SK-N-SH treated with all-trans-retinoic acid at 6 μM for 48 hours (cell line): Measurements from ENCODE around the gene EEF1AKMT3.
A peak's percentile ranks its signal among the peaks of the same experiment; 100 is the strongest.

Source experiments
- ATAC-seq: fragments of 200-7000 bp; cut with Tn5 transposase; 3 replicates; pipeline ENCODE4 v1.9.1; 2020; ENCODE audit warnings: mild to moderate bottlenecking, moderate library complexity
- ARNTL ChIP-seq: fragments of 450-650 bp; formaldehyde crosslinking; IDR thresholded peaks from 2 replicates; pipeline ENCODE4 v1.5.0; 2020; ENCODE audit warnings: low read depth, mild to moderate bottlenecking, moderate library complexity, borderline replicate concordance
- BACH2 ChIP-seq: fragments of 250-450 bp; sonication (Bioruptor Pico); IDR thresholded peaks from 2 replicates; pipeline ENCODE4 v1.9.0; 2021; ENCODE audit warnings: mild to moderate bottlenecking, borderline replicate concordance
- CSRNP3 ChIP-seq: fragments of 250-450 bp; sonication (Bioruptor Pico); IDR thresholded peaks from 2 replicates; pipeline ENCODE4 v1.5.1; 2021; ENCODE audit warnings: mild to moderate bottlenecking, moderate library complexity
- ESRRG ChIP-seq: fragments of 250-450 bp; sonication (Bioruptor Pico); IDR thresholded peaks from 2 replicates; pipeline ENCODE4 v1.6.1; 2021; ENCODE audit warnings: mild to moderate bottlenecking
- GLIS3 ChIP-seq: fragments of 250-450 bp; sonication (Bioruptor Pico); IDR thresholded peaks from 2 replicates; pipeline ENCODE4 v1.5.0; 2020; ENCODE audit warnings: mild to moderate bottlenecking, moderate library complexity
- ISL1 ChIP-seq: fragments of 250-450 bp; sonication (Bioruptor Pico); IDR thresholded peaks from 2 replicates; pipeline ENCODE4 v2.1.2; 2022; ENCODE audit warnings: mild to moderate bottlenecking, moderate library complexity
- OSR1 ChIP-seq: fragments of 250-450 bp; sonication (Bioruptor Pico); IDR thresholded peaks from 2 replicates; pipeline ENCODE4 v1.8.0; 2022; ENCODE audit warnings: moderate library complexity, mild to moderate bottlenecking, inconsistent platforms
- RARB ChIP-seq: fragments of 250-450 bp; sonication (Bioruptor Pico); IDR thresholded peaks from 2 replicates; pipeline ENCODE4 v1.8.0; 2021; ENCODE audit warnings: mild to moderate bottlenecking, moderate library complexity
- SNAI2 ChIP-seq: fragments of 250-450 bp; sonication (Bioruptor Pico); IDR thresholded peaks from 2 replicates; pipeline ENCODE4 v1.5.0; 2020; ENCODE audit warnings: mild to moderate bottlenecking, moderate library complexity
- TCF4 ChIP-seq: fragments of 250-450 bp; sonication (Bioruptor Pico); IDR thresholded peaks from 2 replicates; pipeline ENCODE4 v1.8.0; 2021; ENCODE audit warnings: mild to moderate bottlenecking, moderate library complexity, borderline replicate concordance
- TOX ChIP-seq: fragments of 250-450 bp; sonication (Bioruptor Pico); IDR thresholded peaks from 2 replicates; pipeline ENCODE4 v1.8.0; 2021; ENCODE audit warnings: mild to moderate bottlenecking, moderate library complexity, borderline replicate concordance
- TSHZ2 ChIP-seq: fragments of 250-450 bp; sonication (Bioruptor Pico); IDR thresholded peaks from 2 replicates; pipeline ENCODE4 v1.5.0; 2020; ENCODE audit warnings: mild to moderate bottlenecking, moderate library complexity
- ZC3H10 ChIP-seq: fragments of 250-450 bp; sonication (Bioruptor Pico); IDR thresholded peaks from 2 replicates; pipeline ENCODE4 v1.5.1; 2021; ENCODE audit warnings: mild to moderate bottlenecking, moderate library complexity
- ZFP3 ChIP-seq: fragments of 250-450 bp; sonication (Bioruptor Pico); IDR thresholded peaks from 2 replicates; pipeline ENCODE4 v1.5.0; 2020; ENCODE audit warnings: mild to moderate bottlenecking, moderate library complexity
- ZFP30 ChIP-seq: fragments of 450-650 bp; formaldehyde crosslinking; IDR thresholded peaks from 2 replicates; pipeline ENCODE4 v1.5.0; 2022; ENCODE audit warnings: mild to moderate bottlenecking, moderate library complexity
- ZNF565 ChIP-seq: fragments of 450-650 bp; formaldehyde crosslinking; conservative IDR thresholded peaks from 2 replicates; pipeline ENCODE4 v1.5.0; 2020; ENCODE audit warnings: low read depth, mild to moderate bottlenecking, moderate library complexity
- ZNF70 ChIP-seq: fragments of 450-650 bp; formaldehyde crosslinking; IDR thresholded peaks from 2 replicates; pipeline ENCODE4 v1.5.0; 2020; ENCODE audit warnings: mild to moderate bottlenecking, moderate library complexity
- TF ChIP-seq, protein P1 (sequence below): fragments of 250-450 bp; sonication (Bioruptor Pico); IDR thresholded peaks from 2 replicates; pipeline ENCODE4 v1.8.0; 2021; ENCODE audit warnings: low read depth, mild to moderate bottlenecking, moderate library complexity, borderline replicate concordance
- TF ChIP-seq, protein P2 (sequence below): fragments of 250-450 bp; sonication (Bioruptor Pico); IDR thresholded peaks from 2 replicates; pipeline ENCODE4 v1.5.1; 2020; ENCODE audit warnings: low read depth, mild to moderate bottlenecking, moderate library complexity
- TF ChIP-seq, protein P3 (sequence below): fragments of 250-450 bp; sonication (Bioruptor Pico); IDR thresholded peaks from 2 replicates; pipeline ENCODE4 v1.8.0; 2020; ENCODE audit warnings: mild to moderate bottlenecking, moderate library complexity, borderline replicate concordance

Gene EEF1AKMT3

DNA sequence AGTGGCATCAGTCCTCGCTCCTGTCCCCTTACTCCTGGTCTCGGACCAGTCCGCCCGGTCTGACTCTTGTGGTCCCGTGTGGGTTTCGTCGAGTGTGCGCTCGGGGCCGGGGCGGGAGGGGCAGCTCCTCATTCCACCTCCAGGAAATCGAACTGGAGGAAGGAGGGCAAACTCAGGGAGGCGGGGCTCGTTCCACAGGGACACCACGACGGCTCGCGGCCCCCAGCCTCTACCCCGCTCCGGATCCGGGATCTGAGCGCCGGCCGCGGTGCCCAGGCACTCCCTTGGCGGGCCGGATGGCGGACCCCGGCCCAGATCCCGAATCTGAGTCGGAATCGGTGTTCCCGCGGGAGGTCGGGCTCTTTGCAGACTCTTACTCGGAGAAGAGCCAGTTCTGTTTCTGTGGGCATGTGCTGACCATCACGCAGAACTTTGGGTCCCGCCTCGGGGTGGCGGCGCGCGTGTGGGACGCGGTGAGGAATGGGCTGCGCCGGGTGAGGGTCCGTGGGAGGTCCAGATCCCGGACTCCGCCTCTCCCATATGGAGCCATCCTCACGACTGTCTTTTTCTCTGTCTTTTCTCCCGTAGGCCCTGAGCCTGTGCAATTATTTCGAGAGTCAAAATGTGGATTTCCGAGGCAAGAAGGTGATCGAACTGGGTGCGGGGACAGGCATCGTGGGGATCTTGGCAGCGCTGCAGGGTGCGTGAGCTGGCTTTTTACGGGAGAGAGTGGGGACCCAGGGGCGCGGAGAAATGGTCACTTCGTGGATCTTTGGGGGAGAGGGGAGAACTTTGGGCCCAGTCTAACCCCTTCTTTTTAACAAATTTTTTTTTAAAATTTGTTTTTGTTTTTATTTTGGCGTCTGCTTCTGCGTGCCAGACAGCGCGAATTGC lies at the start of gene EEF1AKMT3:
TSS of gene EEF1AKMT3 (plus strand) at position 186 of the 894 bp plus-strand sequence. CDS start at position 297, 111 bp downstream.
- TF ChIP-seq RARB (CRISPR knock-in tag) (no peak), SNAI2 (CRISPR knock-in tag) (no peak), OSR1 (no peak)
- ATAC-seq, result peak; percentile 76

DNA sequence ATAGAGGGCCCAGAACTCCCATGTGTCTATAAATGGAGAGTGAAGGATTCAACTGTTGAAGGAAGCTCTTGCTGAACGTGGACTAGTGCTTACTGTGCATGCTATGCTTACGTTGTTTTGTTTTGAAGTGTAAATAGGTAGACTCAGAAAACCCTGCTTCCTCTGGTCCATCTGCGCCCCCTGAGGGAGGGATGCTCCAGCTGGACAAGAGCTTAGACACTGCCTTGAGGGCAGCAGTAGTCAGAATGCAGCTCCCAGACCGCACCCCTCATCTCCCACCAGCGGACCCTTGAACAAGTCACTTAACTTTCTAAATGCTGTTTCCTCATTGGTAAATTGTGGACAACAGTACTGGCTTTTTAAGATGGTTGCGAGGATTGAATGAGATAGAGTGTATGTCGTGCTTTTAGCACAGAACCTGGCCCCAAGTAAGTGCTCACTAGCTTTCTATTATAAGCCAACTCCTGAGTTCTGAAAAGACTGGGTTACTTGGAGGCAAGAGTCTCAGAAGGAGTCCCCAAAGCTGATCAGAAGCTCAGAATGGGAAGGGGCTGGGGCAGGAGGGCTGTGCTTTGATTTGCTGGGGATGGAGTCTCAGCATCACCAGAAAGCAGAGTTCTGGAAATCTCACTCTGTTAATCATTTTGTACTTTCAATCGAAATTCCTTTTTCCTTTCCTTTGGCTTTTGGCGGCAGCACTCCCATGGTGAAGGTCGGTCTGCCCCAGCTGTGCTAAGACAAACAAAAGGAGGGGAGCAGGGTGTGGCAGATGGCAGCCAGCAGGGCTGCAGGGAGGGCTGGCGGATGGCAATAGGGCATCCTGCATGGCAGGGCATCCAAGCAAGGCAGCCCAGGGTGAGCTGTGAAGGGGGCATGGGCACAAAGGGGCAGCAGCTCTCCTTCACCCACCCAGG lies 49.4 kb upstream of the EEF1AKMT3 start:
- TF ChIP-seq ARNTL (CRISPR knock-in tag), result no peak
- TF ChIP-seq, protein P1, sequence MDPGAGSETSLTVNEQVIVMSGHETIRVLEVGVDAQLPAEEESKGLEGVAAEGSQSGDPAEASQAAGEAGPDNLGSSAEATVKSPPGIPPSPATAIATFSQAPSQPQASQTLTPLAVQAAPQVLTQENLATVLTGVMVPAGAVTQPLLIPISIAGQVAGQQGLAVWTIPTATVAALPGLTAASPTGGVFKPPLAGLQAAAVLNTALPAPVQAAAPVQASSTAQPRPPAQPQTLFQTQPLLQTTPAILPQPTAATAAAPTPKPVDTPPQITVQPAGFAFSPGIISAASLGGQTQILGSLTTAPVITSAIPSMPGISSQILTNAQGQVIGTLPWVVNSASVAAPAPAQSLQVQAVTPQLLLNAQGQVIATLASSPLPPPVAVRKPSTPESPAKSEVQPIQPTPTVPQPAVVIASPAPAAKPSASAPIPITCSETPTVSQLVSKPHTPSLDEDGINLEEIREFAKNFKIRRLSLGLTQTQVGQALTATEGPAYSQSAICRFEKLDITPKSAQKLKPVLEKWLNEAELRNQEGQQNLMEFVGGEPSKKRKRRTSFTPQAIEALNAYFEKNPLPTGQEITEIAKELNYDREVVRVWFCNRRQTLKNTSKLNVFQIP (CRISPR knock-in tag), result no peak
- TF ChIP-seq, protein P2, sequence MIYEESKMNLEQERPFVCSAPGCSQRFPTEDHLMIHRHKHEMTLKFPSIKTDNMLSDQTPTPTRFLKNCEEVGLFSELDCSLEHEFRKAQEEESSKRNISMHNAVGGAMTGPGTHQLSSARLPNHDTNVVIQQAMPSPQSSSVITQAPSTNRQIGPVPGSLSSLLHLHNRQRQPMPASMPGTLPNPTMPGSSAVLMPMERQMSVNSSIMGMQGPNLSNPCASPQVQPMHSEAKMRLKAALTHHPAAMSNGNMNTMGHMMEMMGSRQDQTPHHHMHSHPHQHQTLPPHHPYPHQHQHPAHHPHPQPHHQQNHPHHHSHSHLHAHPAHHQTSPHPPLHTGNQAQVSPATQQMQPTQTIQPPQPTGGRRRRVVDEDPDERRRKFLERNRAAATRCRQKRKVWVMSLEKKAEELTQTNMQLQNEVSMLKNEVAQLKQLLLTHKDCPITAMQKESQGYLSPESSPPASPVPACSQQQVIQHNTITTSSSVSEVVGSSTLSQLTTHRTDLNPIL (CRISPR knock-in tag), result no peak
- TF ChIP-seq ISL1 (CRISPR knock-in tag), result no peak
- no peak for TF ChIP-seq SNAI2 (CRISPR knock-in tag)
- no peak for TF ChIP-seq GLIS3 (CRISPR knock-in tag)
- TF ChIP-seq ZC3H10 (CRISPR knock-in tag), result no peak
- ATAC-seq, result no peak

DNA sequence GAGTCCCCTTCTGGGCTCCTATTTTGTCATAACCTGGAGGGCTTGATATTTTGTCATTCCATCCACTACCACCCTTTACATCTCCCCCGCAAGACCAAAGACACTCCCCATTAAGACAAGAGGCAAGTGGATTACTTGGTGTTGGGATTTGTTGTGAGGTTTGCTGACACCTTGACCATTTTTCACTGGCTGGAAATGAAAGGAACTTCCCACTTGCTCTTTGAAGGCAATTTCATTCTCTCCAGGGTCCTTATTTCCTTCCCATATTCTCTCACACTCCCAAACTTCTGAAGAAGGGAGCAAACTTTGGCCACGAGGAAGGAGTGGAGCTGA lies 48.8 kb upstream of the EEF1AKMT3 start:
- no peak for TF ChIP-seq ARNTL (CRISPR knock-in tag)
- TF ChIP-seq, protein P3, sequence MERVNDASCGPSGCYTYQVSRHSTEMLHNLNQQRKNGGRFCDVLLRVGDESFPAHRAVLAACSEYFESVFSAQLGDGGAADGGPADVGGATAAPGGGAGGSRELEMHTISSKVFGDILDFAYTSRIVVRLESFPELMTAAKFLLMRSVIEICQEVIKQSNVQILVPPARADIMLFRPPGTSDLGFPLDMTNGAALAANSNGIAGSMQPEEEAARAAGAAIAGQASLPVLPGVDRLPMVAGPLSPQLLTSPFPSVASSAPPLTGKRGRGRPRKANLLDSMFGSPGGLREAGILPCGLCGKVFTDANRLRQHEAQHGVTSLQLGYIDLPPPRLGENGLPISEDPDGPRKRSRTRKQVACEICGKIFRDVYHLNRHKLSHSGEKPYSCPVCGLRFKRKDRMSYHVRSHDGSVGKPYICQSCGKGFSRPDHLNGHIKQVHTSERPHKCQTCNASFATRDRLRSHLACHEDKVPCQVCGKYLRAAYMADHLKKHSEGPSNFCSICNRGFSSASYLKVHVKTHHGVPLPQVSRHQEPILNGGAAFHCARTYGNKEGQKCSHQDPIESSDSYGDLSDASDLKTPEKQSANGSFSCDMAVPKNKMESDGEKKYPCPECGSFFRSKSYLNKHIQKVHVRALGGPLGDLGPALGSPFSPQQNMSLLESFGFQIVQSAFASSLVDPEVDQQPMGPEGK (CRISPR knock-in tag), result no peak
- no peak for TF ChIP-seq TOX
- no peak for TF ChIP-seq CSRNP3
- TF ChIP-seq ZNF70 (CRISPR knock-in tag), result no peak
- TF ChIP-seq OSR1, result no peak
- TF ChIP-seq ZNF565 (CRISPR knock-in tag), result no peak
- TF ChIP-seq ZC3H10 (CRISPR knock-in tag), result no peak
- no peak for TF ChIP-seq ZFP30 (CRISPR knock-in tag)
- no peak for TF ChIP-seq GLIS3 (CRISPR knock-in tag)
- TF ChIP-seq, protein P2 (CRISPR knock-in tag), result no peak
- no peak for TF ChIP-seq ZFP3
- TF ChIP-seq ISL1 (CRISPR knock-in tag), result no peak
- TF ChIP-seq TSHZ2 (CRISPR knock-in tag), result no peak
- no peak for TF ChIP-seq TCF4 (CRISPR knock-in tag)
- no peak for TF ChIP-seq ESRRG (CRISPR knock-in tag)
- TF ChIP-seq, protein P1 (CRISPR knock-in tag), result no peak
- TF ChIP-seq BACH2 (CRISPR knock-in tag), result no peak
- no peak for TF ChIP-seq SNAI2 (CRISPR knock-in tag)
- ATAC-seq, result no peak
